ENCODE data around the gene PCED1B.
"Not testable (repeated sequence)": the region's sequence is repeated elsewhere in the genome, so short reads cannot be mapped to it uniquely, and the experiment has no call there.

The PCED1B gene

GRCh38 chr12:47214001-47214619 is 134.7 kb downstream of the PCED1B start:
- H3K4me3 ChIP-seq (replicated peaks; ENCODE audit: low read depth, low read length) = no peak overlapping the region

GRCh38 chr12:47214771-47215170 is 135.3 kb downstream of the PCED1B start:
- DNase-seq (ENCODE audit: low read depth) = no peak
- no peak overlapping the region for H3K4me3 ChIP-seq (replicated peaks; ENCODE audit: low read depth, low read length)
- TF ChIP-seq CTCF (IDR thresholded peaks at IDR 0.05; ENCODE audit: low read length, missing control alignments) = no peak

More at GRCh38 chr12:47214001-47214619, 134.7 kb downstream of the PCED1B start:
- no peak for TF ChIP-seq CTCF (IDR thresholded peaks at IDR 0.05; ENCODE audit: low read length, missing control alignments)
- DNase-seq (ENCODE audit: low read depth) = no peak

GRCh38 chr12:47216150-47216677 is 136.8 kb downstream of the PCED1B start:
- no peak for TF ChIP-seq CTCF (IDR thresholded peaks at IDR 0.05; ENCODE audit: low read length, missing control alignments)

GRCh38 chr12:47217595-47217869 is 138.1 kb downstream of the PCED1B start:
- H3K4me3 ChIP-seq (replicated peaks; ENCODE audit: low read depth, low read length); DNase-seq (ENCODE audit: low read depth): not testable (repeated sequence)

More at GRCh38 chr12:47216150-47216677, 136.8 kb downstream of the PCED1B start:
- no peak for DNase-seq (ENCODE audit: low read depth)
- no peak overlapping the region for H3K4me3 ChIP-seq (replicated peaks; ENCODE audit: low read depth, low read length)

GRCh38 chr12:47218191-47218654 is 138.8 kb downstream of the PCED1B start:
- H3K4me3 ChIP-seq (replicated peaks; ENCODE audit: low read depth, low read length) = no peak overlapping the region
- no peak for TF ChIP-seq CTCF (IDR thresholded peaks at IDR 0.05; ENCODE audit: low read length, missing control alignments)
- DNase-seq (ENCODE audit: low read depth) = no peak

GRCh38 chr12:47219243-47219642 is 139.8 kb downstream of the PCED1B start:
- no peak overlapping the region for H3K4me3 ChIP-seq (replicated peaks; ENCODE audit: low read depth, low read length)
- peak; percentile 45 for DNase-seq (ENCODE audit: low read depth)
- TF ChIP-seq CTCF (IDR thresholded peaks at IDR 0.05; ENCODE audit: low read length, missing control alignments) = no peak

- no peak overlapping the region for H3K4me3 ChIP-seq (replicated peaks; ENCODE audit: low read depth, low read length)
- DNase-seq (ENCODE audit: low read depth) = no peak
- no peak for TF ChIP-seq CTCF (IDR thresholded peaks at IDR 0.05; ENCODE audit: low read length, missing control alignments)
These were observed 142.0 kb downstream of the PCED1B start for GRCh38 chr12:47221256-47222023.

Measured in fibroblast of pulmonary artery (primary cell).